Prostate gland (tissue), 2 donors: Measurements from ENCODE around the gene FCGR1A.
"Not testable (repeated sequence)": the region's sequence is repeated elsewhere in the genome, so short reads cannot be mapped to it uniquely, and the experiment has no call there.

Experiments used
- CTCF ChIP-seq, 4 experiments: fragments of 200-600 bp in 2 of 4; fragments of 450-650 bp in 2 of 4; sonication (generic) in 2 of 4; IDR thresholded peaks; 1 replicate in 3 of 4; 2 replicates in 1 of 4; pipeline ENCODE4 v1.5.1; 2016 to 2019; ENCODE audit warnings: antibody characterized with exemption in 4 of 4, mild to moderate bottlenecking in 2 of 4, moderate library complexity in 2 of 4
- POLR2A ChIP-seq: fragments of 450-650 bp; IDR thresholded peaks from one replicate; pipeline ENCODE4 v1.6.1; 2016; ENCODE audit warnings: antibody characterized with exemption, mild to moderate bottlenecking
- POLR2AphosphoS5 ChIP-seq: sonication (generic); formaldehyde crosslinking; IDR thresholded peaks from one replicate; pipeline ENCODE4 v1.6.1; 2017; ENCODE audit warnings: antibody characterized with exemption

DNA sequence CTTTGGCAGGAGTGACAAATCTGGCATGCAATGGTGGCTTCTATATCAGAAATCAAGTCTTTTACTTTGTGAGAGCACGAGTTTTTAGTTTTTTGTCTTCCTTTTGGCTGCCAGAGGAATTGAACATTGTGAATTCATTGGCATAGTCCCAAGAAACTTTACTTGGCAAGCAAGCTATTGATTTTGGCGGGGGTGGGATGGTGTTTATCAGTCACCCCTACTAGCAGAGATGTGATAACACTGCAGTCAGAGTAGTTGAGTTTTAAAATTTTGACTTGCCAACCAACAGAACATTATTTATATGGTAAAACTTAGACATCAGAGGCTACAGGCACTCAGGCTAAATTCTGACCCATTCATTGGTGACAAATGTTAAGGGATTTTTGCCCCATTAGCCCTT is 31.9 kb upstream of the FCGR1A start:
- not testable (repeated sequence) for TF ChIP-seq CTCF (IDR thresholded peaks at IDR 0.05); POLR2AphosphoS5; POLR2A
